T47D (cell line): ENCODE results near the gene HOXC6.

Experiments used
- DNase-seq, 2 experiments: peaks; one replicate each; pipeline versions ENCODE4 v3.0.0 to v3.0.0-alpha.2; 2011 to 2012; ENCODE audit warnings: low read depth in 1 of 2, low spot score in 1 of 2
- JUND ChIP-seq: IDR thresholded peaks from 2 replicates; pipeline ENCODE4 v1.6.1; 2012; ENCODE audit warnings: low read depth
- in situ Hi-C: cut with HindIII; loops from 2 replicates; pipeline ENCODE4 v1.10.0; 2016; ENCODE audit warnings: low sequenced_read_pairs, low pct_unique_long_range_greater_than_20kb

Gene HOXC6

DNA sequence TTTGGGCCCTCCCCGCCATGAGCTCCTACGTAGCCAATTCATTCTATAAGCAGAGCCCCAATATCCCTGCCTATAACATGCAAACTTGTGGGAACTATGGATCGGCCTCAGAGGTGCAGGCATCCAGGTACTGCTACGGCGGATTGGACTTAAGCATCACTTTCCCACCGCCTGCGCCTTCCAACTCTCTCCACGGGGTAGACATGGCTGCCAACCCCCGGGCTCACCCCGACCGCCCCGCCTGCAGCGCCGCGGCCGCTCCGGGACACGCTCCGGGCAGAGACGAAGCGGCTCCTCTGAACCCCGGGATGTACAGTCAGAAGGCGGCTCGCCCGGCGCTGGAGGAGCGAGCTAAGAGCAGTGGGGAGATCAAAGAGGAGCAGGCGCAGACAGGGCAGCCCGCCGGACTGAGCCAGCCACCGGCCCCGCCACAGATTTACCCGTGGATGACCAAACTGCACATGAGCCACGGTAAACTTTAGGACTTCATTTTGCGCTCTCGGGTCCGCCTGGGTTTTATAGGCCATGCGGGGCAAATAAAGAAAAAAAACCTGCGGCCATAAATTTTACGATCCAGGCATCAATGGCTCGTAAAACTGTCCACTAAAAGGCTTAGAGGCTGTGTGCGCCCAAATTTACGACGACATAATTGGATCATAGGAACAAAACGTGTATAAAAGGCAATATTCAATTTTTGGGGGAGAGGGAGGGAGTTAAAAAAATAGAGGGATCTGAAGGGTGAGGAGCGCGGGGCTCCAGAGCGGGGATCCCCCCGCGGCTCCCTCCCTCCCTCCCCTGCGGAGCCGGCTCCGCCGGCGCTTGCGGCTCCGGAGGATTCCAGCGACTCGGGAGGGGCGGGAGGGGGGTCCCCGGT lies 5.1 kb downstream of the HOXC6 start:
- no peak for TF ChIP-seq JUND
- in situ Hi-C loops, result no loop called here
- DNase-seq, result no peak

DNA sequence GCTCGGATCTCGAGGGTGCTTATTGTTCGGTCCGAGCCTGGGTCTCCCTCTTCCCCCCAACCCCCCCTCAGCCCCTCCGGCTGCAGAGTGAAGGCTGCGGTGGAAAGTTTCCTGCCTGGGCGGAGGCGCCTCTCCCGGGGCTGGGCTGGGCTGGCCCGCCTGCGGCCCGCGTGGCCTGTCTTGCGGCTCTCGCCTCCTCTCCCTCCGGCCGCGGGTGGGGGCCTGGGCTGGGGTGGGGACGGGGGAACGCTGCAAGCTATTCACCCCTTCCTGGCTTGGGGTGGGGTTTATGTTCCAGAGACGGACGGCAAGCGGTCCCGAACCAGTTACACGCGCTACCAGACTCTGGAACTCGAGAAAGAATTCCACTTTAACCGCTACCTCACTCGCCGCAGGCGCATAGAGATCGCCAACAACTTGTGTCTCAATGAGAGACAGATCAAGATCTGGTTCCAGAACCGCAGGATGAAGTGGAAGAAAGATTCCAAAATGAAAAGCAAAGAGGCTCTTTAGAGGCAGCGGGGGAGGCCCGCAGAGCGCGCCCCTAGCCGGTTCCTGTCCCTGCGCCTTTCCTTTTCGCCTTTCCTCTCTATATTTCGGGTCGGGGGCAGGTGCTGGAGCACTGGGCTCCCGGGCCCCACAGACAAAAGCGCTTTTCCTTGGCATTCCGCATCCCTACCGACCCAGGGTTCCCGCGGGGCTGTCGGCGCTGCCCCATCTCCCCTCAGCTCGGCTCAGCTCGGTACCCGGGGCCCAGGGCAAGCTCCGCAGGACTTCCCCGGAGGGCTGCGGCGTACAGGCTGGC lies 5.9 kb downstream of the HOXC6 start:
- TF ChIP-seq JUND, result no peak
- in situ Hi-C loops, result no loop called here
- DNase-seq, result no peak

DNA sequence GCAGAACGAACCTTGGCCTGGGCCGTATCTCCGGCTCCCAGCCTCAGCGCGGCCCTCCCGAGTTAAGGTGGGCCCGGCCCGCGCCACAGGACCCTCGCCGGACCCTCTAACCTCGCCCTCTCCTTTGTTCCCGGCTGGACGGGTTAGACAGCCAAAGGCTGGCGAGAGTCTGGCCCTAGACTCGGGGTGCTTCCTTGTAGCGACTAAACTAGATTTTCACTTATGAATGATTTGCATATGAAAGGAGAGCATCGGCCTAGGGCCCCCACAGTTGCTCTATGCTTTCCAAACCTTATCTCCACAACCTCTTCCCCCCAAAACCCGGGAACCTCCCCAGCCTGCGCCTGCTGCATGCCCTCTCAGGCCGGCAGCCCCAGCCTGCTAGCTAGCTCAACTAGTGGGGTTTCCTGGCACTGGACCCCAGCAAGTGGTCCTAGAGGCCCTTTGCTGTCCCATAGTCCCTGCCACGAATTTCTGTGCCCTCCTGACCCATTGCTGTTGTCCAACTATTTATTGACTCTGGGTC lies 6.6 kb downstream of the HOXC6 start:
- no peak for TF ChIP-seq JUND
- in situ Hi-C loops, result no loop called here
- no peak for DNase-seq

DNA sequence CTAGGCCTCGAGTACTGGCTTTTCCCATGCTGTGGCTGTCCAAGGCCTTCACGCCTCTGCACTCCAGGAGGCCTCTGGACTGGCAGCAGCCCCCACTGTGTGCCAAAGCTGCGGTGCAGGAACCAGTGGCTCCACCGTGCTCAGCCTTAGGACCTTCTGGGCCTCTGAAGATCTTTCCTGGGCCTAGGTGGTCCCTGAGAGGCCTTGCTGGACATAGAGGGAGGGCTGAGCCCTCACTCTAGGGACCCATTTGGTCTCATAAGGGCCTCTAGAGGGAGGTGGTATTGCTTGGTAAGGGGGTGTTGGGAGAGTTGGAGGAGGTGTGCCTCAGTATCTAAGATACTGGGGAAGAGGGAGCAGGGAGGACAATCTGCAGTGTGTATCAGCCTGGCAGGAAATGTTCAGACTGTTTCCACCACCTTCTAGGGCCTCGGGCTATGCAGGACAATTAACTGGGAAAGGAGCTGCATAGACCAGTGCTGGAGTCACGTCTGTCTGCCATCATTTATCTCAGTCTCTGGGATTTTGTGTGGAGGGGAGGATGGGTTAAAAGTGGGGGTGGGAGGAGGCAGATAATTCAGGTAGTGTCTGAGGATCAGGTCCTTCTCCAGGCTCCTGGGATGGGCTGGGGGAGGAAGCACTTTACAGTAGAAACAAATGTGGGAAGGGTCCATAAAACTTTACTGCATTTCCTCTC lies 7.5 kb downstream of the HOXC6 start:
- TF ChIP-seq JUND, result no peak
- in situ Hi-C loops, result no loop called here
- DNase-seq, result no peak

DNA sequence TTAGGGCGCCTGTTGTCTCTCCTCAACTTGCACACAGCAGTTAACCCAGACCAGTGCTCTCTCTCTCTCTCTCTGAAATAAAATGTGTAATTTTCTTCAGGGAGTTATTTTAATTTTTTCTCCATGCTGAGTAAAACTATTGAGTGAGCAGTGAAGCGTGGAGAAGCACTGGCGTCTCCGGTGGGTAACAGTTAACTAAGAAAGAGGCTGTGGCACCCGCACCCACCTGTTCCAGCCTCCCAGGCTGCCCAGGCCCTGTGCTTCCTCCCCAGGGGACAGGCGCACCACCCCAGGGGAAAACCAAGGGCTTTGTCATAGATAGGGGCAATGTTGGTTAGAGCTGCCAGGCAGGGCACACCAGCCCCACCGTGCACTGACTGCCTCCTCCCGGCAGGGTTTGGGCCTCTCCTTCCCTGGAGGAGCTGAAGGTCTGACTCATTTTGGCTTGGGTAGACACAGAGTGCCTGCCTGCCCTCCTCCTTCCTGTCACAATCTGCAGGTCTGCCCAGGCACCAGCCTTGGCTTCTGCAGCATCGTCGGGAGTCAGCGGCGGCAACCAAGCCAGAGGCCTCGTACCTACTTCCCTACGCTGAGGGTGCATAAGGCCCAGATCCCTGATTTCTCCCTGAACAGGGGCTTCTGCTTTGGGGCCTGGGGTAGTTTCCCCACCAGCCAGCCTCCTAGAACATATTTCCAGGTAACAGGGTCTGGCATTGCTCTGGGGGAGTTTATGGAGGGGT lies 8.6 kb downstream of the HOXC6 start:
- in situ Hi-C loops, result no loop called here

DNA sequence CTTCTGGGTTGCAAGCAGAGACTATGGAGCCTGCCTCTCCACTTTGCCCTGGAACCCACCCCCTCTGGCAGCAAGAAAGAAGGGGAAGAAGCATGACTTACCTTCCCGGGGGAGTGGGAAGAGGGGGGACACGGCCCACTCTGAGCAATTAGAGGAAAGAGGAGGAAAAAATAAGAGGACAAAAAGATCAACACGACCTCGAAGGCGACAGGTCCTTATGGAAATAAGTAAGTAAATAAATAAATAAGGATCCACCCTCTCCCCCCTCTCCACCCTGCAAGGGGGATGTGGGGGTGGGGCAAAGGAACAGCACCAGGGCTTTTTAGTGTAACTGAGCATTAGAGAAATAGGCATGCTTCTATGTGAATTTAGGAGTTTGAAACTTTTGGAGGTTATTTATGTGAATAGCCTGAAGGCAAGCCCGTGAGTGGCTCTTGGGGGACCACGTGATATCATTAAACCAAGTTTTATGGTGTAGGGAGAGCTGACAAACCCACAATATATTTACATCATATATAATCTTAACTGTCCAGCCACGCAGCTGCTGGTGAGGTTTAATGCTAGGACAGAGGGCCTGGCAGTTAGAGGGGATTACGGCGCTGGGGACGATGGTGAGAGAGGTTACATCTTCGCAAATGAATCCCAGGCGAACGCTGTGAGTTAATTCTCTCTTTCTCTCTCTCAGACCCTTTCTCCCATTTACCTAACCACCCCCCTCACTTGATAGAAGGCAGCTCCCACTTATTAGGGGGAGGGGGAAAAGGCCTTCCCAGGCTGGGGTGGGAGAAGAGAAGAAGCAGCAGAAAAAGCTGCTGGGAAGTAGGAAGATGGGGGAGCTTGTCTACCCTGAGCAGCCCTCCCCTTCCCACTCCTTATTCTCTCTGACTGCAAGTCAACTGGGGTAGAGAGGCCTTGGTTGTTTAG lies 9.4 kb downstream of the HOXC6 start:
- DNase-seq, result no peak
- TF ChIP-seq JUND, result no peak
- in situ Hi-C loops, result no loop called here

More for the DNA sequence above, 8.6 kb downstream of the HOXC6 start:
- no peak for TF ChIP-seq JUND
- peak in 1 of 2 experiments; percentile 42 for DNase-seq

DNA sequence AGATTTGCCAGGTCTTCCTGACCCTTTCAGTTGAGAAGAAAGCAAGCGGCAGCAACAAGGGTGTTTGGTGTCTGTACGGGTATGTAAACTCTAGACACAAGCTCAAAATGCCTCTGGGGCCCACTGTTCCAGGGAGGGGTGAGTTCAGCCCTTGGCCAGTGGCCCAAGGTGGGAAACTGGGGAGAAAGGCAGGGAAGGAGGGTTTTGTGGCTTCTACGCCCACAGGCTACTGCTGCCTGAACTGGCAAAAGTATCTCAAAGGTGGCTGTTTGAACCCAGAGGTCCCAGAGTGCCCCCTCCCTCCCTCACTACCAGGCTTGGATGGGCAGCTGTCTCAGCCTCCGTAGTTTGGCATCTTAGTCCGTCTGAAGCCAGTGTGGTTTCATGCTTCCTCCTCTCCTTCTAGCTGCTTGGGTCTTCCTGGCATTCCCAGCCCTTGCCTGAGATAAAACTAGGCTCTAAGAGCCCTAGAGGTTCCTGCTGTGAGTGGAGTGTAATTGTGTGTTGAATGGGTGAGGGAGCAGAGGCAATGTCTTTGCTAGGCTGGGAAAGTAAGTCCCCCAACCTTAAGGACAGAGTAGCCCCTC lies 10.1 kb downstream of the HOXC6 start:
- in situ Hi-C loops, result no loop called here
- no peak for TF ChIP-seq JUND
- DNase-seq, result peak in 1 of 2 experiments; percentile 57

DNA sequence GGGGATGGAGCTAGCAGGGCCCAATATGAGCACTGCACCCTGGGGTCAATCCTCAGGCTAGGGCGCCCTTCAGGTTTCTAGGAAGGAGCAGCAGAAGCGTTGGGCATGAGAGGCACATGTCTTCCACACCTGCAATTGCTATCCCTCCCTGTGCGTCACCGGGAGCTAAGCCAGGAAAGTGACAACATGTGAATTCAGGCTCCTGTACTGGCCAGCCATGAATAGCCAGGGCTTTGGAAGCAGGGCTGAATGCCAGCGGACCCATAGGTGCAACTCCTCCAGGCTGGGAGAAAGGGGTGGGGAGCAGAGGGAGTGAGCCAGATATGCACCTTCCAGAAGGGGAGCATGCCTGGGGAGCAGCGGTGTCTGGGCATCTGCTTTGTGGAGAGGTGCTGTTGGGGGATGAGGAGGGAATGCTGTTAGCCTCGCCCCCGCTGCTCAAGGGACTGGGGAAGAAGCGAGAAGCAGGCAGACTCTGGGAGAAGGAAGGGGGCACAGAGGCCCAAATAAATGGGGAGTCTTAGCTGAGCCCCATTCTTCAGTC lies 10.7 kb downstream of the HOXC6 start:
- no peak for TF ChIP-seq JUND
- in situ Hi-C loops, result no loop called here
- DNase-seq, result no peak

DNA sequence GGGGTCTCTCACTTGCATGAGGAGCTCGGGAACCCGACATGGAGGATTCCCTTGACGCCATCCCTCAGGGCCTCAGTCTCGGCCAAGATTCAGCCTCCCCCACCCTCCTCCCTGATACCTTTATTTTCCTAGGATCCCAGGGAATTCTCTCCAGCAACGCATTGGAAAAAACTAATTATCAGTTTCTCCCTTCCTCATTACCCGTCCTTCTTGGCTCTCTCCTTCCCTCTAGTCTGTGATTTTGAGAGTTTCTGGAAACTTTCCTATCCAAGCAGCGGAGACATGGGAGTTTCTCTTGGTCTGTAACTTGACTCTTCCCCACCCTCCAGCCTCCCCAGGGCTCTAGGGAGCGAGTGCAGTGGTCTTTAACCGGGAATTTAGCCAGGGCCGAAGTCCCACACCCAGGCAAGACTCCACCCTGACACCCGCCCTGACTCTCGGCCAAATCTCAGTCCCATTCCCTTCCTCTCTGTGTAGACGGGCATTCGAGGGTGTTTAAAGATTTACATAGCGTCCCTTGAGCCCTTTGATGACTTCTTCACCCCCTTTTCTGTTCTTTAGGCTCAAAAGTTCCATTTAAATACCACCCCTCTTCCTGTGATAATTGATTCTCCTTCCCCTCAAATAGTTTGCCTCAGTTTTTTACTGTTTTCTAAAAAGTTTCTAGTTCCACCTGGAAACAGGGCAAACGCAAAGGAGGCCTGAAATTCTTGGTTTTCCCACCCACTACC lies 11.3 kb downstream of the HOXC6 start:
- no peak for TF ChIP-seq JUND
- in situ Hi-C loops, result no loop called here
- DNase-seq, result no peak

DNA sequence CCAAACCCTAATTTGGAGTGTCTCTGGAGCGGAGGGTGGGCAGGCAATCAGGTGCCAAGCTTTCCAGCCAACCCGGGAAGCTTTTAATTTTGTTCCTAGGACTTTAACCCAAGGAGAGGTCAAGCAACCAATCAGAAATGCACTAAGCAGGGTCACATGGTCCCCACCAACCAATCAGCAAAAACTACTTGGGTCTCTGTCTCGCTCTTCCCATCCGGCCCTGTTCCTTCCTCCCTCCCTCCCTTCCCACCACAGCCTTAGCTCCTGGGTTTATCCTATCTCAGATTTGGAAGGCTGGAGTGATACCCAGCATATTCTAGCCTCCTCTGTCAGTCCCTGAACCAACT lies 11.9 kb downstream of the HOXC6 start:
- TF ChIP-seq JUND, result no peak
- in situ Hi-C loops, result no loop called here
- peak in 1 of 2 experiments; percentile 55 for DNase-seq
